Chondrocyte (in vitro differentiated cells): ENCODE results near the gene AHNAK2. TPM values are rescaled to one million over a fixed set of nuclear protein-coding genes. Genes with fewer than 3 reads are reported as not detected.

Experiments used
- DNase-seq: peaks from one replicate; pipeline ENCODE4 v3.0.0; 2021; ENCODE audit warnings: mixed read lengths, low spot score
- H3K27ac Mint-ChIP-seq: one replicate; pipeline ENCODE4 v1.8.0; 2021; ENCODE audit warnings: mild to moderate bottlenecking, moderate library complexity, mixed read lengths; ENCODE audit not compliant: unreplicated experiment
- H3K27me3 Mint-ChIP-seq: 2 replicates; pipeline ENCODE4 v1.8.0; 2021; ENCODE audit warnings: low read depth, mixed read lengths
- H3K36me3 Mint-ChIP-seq: 2 replicates; pipeline ENCODE4 v1.8.0; 2021; ENCODE audit warnings: low read depth, mixed read lengths
- H3K4me1 Mint-ChIP-seq: 2 replicates; pipeline ENCODE4 v1.8.0; 2021; ENCODE audit warnings: low read depth, mild to moderate bottlenecking, mixed read lengths
- H3K4me3 Mint-ChIP-seq: one replicate; pipeline ENCODE4 v1.8.0; 2021; ENCODE audit warnings: mild to moderate bottlenecking, moderate library complexity, mixed read lengths; ENCODE audit not compliant: unreplicated experiment
- H3K9me3 Mint-ChIP-seq: 2 replicates; pipeline ENCODE4 v1.8.0; 2021; ENCODE audit warnings: low read depth, mixed read lengths
- CTCF ChIP-seq: fragments of 200-600 bp; sonication (generic); IDR thresholded peaks from 2 replicates; pipeline ENCODE4 v1.5.0; 2021; ENCODE audit warnings: antibody characterized with exemption, mild to moderate bottlenecking, moderate library complexity
- total RNA-seq: library from RNA; stranded (reverse); gene quantifications from 3 replicates; pipeline ENCODE4 v1.2.1, GENCODE V29; 2021

The AHNAK2 gene
- total RNA-seq, 1 donor from 2014 or later, result 271 TPM

DNA sequence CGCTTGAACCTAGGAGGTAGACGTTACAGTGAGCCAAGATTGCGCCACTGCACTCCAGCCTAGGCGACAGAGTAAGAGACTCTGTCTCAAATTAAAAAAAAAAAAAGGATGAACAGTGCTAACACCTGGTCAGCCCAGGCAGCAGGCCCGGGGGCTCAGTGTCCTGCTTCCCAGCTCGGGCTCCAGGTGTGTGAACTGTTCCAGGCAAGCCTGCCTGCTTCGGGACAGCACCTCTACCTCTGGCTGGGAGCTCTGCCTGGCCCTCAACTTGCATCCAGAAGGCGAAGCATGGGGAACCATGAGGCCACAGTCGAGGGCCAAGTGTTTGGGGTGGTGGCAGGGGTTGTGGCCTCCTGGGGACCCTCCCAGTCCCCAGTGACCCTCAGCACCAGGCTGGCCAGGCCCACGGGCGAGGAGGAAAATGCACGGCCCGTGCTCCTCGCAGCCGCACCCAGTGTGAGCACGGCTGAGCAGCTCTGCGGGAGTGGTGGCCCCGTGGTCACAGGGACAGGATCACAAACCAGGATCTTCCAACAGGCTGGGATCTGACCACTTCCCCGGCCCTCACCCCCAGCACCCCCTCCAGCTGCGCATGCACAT is 27.3 kb upstream of the AHNAK2 start:
- Mint-ChIP-seq H3K27ac (no peak overlapping the region), H3K36me3 (peaks cover 5% of the 10 kb centered on the region), H3K4me3 (no peak overlapping the region)

GRCh38 chr14:104999361-104999760 is 21.2 kb upstream of the AHNAK2 start:
- Mint-ChIP-seq H3K4me1 (no peaks in the 10 kb centered on the region), H3K27ac (no peak overlapping the region), H3K36me3 (peaks cover 6% of the 10 kb centered on the region), H3K27me3 (no peaks in the 10 kb centered on the region), H3K4me3 (no peak overlapping the region), H3K9me3 (no peaks in the 10 kb centered on the region)
- DNase-seq, result no peak
- no peak for TF ChIP-seq CTCF

More for the DNA sequence above, 27.3 kb upstream of the AHNAK2 start:
- TF ChIP-seq CTCF, result no peak
- H3K27me3 Mint-ChIP-seq, result no peaks in the 10 kb centered on the region
- no peaks in the 10 kb centered on the region for H3K9me3 Mint-ChIP-seq
- DNase-seq, result no peak
- H3K4me1 Mint-ChIP-seq, result no peaks in the 10 kb centered on the region

- no peak for DNase-seq
- no peaks in the 10 kb centered on the region for H3K27me3 Mint-ChIP-seq
- no peaks in the 10 kb centered on the region for H3K4me1 Mint-ChIP-seq
- no peak overlapping the region for H3K27ac Mint-ChIP-seq
- H3K9me3 Mint-ChIP-seq, result no peaks in the 10 kb centered on the region
- no peak overlapping the region for H3K4me3 Mint-ChIP-seq
- H3K36me3 Mint-ChIP-seq, result peaks cover 8% of the 10 kb centered on the region
- no peak for TF ChIP-seq CTCF
These were observed 20.6 kb upstream of the AHNAK2 start for GRCh38 chr14:104998801-104999200.

- Mint-ChIP-seq H3K27me3 (no peaks in the 10 kb centered on the region), H3K4me3 (no peak overlapping the region), H3K4me1 (no peaks in the 10 kb centered on the region), H3K9me3 (no peaks in the 10 kb centered on the region), H3K36me3 (peaks cover 13% of the 10 kb centered on the region), H3K27ac (no peak overlapping the region)
- no peak for TF ChIP-seq CTCF
- DNase-seq, result no peak
These were observed 18.3 kb upstream of the AHNAK2 start for GRCh38 chr14:104996483-104996882.

- DNase-seq, result no peak
- no peaks in the 10 kb centered on the region for H3K4me1 Mint-ChIP-seq
- no peaks in the 10 kb centered on the region for H3K27me3 Mint-ChIP-seq
- TF ChIP-seq CTCF, result no peak
- peaks cover 13% of the 10 kb centered on the region for H3K36me3 Mint-ChIP-seq
- no peak overlapping the region for H3K27ac Mint-ChIP-seq
- no peak overlapping the region for H3K4me3 Mint-ChIP-seq
- no peaks in the 10 kb centered on the region for H3K9me3 Mint-ChIP-seq
These were observed 17.9 kb upstream of the AHNAK2 start for GRCh38 chr14:104996032-104996431.
